Retinal pigment epithelial cell (primary cell): Measurements from ENCODE around the gene EFNA5.

Experiments used
- DNase-seq: peaks from one replicate; pipeline ENCODE4 v3.0.0-alpha.2; 2010; ENCODE audit warnings: low read depth
- H3K4me3 ChIP-seq: 2 replicates; pipeline ENCODE4 v1.5.1; 2011; ENCODE audit warnings: mild to moderate bottlenecking, low read length, control low read depth, moderate library complexity
- TF ChIP-seq, protein P1 (sequence below): conservative IDR thresholded peaks from 2 replicates; pipeline ENCODE4 v1.5.1; 2011; ENCODE audit warnings: low read depth, low read length, control low read depth, inconsistent platforms

Gene EFNA5

GRCh38 chr5:107404595-107405374 is 266.0 kb downstream of the EFNA5 start:
- no peak overlapping the region for H3K4me3 ChIP-seq
- TF ChIP-seq, protein P1, sequence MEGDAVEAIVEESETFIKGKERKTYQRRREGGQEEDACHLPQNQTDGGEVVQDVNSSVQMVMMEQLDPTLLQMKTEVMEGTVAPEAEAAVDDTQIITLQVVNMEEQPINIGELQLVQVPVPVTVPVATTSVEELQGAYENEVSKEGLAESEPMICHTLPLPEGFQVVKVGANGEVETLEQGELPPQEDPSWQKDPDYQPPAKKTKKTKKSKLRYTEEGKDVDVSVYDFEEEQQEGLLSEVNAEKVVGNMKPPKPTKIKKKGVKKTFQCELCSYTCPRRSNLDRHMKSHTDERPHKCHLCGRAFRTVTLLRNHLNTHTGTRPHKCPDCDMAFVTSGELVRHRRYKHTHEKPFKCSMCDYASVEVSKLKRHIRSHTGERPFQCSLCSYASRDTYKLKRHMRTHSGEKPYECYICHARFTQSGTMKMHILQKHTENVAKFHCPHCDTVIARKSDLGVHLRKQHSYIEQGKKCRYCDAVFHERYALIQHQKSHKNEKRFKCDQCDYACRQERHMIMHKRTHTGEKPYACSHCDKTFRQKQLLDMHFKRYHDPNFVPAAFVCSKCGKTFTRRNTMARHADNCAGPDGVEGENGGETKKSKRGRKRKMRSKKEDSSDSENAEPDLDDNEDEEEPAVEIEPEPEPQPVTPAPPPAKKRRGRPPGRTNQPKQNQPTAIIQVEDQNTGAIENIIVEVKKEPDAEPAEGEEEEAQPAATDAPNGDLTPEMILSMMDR: no peak
- DNase-seq: no peak

DNA sequence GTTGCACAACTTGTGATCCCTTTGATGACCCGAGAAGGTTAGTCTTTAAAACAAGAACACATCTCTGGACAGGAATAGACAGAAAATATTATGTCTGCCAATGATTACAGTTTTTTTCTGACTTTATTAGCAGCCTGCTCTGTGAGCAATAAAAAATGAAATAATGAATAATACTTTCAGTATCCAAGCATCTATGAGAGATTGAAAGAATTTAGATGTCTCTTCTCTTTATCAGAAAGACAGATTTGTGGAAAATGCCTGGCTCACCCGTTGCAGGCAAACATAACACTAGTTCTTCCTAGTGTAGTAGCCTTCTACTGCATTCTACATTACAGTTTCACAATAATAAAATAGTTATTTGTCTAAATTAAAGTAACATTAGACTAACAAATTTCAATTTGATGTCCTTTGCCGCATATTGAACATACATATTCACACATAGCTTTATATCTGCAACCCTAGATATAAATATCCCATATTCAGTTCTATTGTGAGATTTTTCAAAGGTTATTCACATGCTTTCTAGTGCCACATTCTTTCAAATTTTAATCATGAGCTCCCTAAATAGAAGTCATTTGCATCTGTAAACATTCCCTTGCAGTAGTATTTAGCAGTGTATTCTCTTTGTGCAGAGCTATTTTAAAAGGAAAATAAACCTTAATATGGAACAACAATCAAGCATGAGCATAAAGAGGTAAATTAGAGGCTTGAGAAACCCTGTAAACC is 267.3 kb downstream of the EFNA5 start:
- no peak overlapping the region for H3K4me3 ChIP-seq
- TF ChIP-seq, protein P1: no peak
- no peak for DNase-seq

DNA sequence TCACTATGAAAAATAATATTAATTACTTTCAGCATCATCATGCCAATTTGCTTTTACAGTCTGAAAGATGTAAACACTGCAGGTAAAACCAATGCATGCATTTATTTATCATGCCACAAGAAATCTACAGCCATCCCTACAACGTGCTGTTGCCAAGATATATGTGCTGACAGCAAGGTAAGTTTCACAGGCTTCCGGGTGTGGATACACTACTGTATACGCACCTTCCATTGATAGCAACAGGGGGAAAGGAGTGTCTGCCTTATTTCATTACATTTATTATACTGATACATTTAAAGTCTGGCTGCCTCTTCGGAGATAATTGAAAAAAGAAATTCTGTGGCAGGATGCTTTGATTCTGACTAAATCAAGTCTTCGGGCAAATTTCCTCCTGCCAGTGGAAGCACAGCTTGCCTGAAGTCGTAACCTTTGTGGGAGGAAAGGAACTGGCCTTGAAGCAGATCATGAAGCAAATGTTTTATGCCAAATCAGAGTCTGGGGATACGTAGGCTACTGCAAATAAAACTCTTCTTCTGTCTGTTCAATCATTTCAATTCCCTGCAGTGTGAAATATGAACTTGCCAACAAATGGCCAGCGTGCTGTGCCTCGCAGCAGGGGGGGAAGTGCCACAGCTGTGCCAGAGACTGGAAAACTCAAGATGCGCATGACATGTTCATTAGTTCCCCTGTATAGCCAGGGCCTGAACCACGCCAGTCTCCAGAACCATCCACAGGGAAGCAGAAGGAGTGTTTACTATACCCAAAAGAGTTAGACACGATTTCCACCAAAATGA is 268.1 kb downstream of the EFNA5 start:
- TF ChIP-seq, protein P1: no peak
- DNase-seq: no peak
- H3K4me3 ChIP-seq: no peak overlapping the region

GRCh38 chr5:107401470-107402122 is 269.1 kb downstream of the EFNA5 start:
- H3K4me3 ChIP-seq: no peak overlapping the region
- no peak for DNase-seq
- TF ChIP-seq, protein P1: no peak

DNA sequence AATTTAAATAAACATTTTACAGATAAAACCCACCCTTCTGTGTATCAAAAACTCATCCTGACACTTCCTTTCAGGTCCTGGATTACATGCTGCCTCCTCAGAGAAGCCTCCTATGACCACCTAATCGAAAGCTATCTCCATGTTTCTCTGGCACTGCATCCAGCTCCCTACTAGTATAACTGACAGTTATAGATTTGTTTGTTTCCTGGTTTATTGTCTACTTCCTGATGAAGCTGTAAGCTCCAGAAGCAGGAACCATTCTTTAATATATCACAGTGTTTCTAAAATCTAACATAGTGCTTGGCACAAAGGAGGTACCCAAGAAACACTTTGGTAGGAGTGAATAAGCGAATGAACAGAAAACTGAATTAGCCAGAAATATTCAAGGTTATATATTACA is 270.4 kb downstream of the EFNA5 start:
- DNase-seq: no peak

GRCh38 chr5:107398703-107399102 is 272.0 kb downstream of the EFNA5 start:
- no peak overlapping the region for H3K4me3 ChIP-seq
- TF ChIP-seq, protein P1: no peak

More for the DNA sequence above, 270.4 kb downstream of the EFNA5 start:
- TF ChIP-seq, protein P1: no peak
- H3K4me3 ChIP-seq: no peak overlapping the region

More at GRCh38 chr5:107398703-107399102, 272.0 kb downstream of the EFNA5 start:
- no peak for DNase-seq
